ENCODE measurements around the gene WAPL.

DNA sequence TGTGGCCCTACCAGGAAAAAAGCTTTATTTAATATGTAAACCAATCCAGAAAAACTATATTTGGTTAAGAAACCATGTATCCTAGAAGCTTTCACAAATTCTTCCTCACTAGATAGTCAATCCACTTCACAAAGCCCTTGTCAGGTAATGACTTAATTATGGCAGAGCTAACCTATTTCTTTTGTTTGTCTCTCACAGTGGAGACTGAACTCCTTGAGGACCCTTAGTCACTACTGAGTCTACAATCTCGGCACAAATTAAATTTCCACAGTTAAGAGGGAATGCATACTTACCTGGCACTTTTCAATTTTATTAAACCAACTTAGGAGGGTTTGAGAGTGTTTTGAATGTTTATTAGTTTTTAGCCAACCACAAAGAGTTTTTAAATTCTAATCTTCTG is 23.0 kb downstream of the WAPL start:
- no peak for TF ChIP-seq EZH2 (IDR thresholded peaks at IDR 0.05; ENCODE audit: low read length)
- TF ChIP-seq, protein P1, sequence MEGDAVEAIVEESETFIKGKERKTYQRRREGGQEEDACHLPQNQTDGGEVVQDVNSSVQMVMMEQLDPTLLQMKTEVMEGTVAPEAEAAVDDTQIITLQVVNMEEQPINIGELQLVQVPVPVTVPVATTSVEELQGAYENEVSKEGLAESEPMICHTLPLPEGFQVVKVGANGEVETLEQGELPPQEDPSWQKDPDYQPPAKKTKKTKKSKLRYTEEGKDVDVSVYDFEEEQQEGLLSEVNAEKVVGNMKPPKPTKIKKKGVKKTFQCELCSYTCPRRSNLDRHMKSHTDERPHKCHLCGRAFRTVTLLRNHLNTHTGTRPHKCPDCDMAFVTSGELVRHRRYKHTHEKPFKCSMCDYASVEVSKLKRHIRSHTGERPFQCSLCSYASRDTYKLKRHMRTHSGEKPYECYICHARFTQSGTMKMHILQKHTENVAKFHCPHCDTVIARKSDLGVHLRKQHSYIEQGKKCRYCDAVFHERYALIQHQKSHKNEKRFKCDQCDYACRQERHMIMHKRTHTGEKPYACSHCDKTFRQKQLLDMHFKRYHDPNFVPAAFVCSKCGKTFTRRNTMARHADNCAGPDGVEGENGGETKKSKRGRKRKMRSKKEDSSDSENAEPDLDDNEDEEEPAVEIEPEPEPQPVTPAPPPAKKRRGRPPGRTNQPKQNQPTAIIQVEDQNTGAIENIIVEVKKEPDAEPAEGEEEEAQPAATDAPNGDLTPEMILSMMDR (optimal IDR thresholded peaks at IDR 0.05 in 1 of 3, IDR thresholded peaks at IDR 0.05 in 1 of 3, conservative IDR thresholded peaks at IDR 0.05 in 1 of 3; ENCODE audit: extremely low read depth in 1 of 3, insufficient read depth in 2 of 3, low read length in 3 of 3), result no peak

All from keratinocyte (primary cell).